ENCODE results near the gene MYOM1.

Gene MYOM1

GRCh38 chr18:3219631-3220335, at the start of gene MYOM1:
TSS of gene MYOM1 (minus strand) at chr18:3219968. CDS start at chr18:3215223, 4,745 bp downstream.
- DNase-seq: no peak

- no peak for DNase-seq
Observed at GRCh38 chr18:3269241-3269913, 49.6 kb upstream of the MYOM1 start.

GRCh38 chr18:3268306-3268705, 48.5 kb upstream of the MYOM1 start:
- no peak for DNase-seq

- no peak for DNase-seq
Observed at GRCh38 chr18:3266062-3266608, 46.4 kb upstream of the MYOM1 start.

- no peak for DNase-seq
Observed at GRCh38 chr18:3265564-3266033, 45.8 kb upstream of the MYOM1 start.

- DNase-seq: no peak
Observed at GRCh38 chr18:3264362-3264761, 44.6 kb upstream of the MYOM1 start.

GRCh38 chr18:3263132-3263700, 43.4 kb upstream of the MYOM1 start:
- no peak for DNase-seq

GRCh38 chr18:3262234-3263131, 42.7 kb upstream of the MYOM1 start:
- peak; percentile 48 for DNase-seq

GRCh38 chr18:3261373-3262233, 41.8 kb upstream of the MYOM1 start, which contains the start of gene MYL12B:
TSS of gene MYL12B (plus strand) at chr18:3262133. CDS start at chr18:3272899, 10,766 bp downstream.
- DNase-seq: peak; percentile 89

GRCh38 chr18:3260995-3261372, 41.2 kb upstream of the MYOM1 start:
- no peak for DNase-seq

GRCh38 chr18:3257627-3258120, 37.9 kb upstream of the MYOM1 start:
- DNase-seq: no peak

GRCh38 chr18:3256693-3257626, 37.2 kb upstream of the MYOM1 start:
- DNase-seq: no peak

- no peak for DNase-seq
Observed at GRCh38 chr18:3255611-3256165, 35.9 kb upstream of the MYOM1 start.

GRCh38 chr18:3254725-3255124, 35.0 kb upstream of the MYOM1 start:
- DNase-seq: no peak

- no peak for DNase-seq
Observed at GRCh38 chr18:3252843-3253242, 33.1 kb upstream of the MYOM1 start.

- DNase-seq: no peak
Observed at GRCh38 chr18:3251963-3252277, 32.2 kb upstream of the MYOM1 start.

GRCh38 chr18:3251249-3251962, 31.6 kb upstream of the MYOM1 start:
- no peak for DNase-seq

- DNase-seq: peak; percentile 26
Observed at GRCh38 chr18:3250237-3251107, 30.7 kb upstream of the MYOM1 start.
